GM12875 (cell line): Measurements from ENCODE around the gene RBM20.
"Not testable (repeated sequence)": the region's sequence is repeated elsewhere in the genome, so short reads cannot be mapped to it uniquely, and the experiment has no call there.

Source experiments
- H3K4me3 ChIP-seq: one replicate; pipeline ENCODE4 v1.5.1; 2011; ENCODE audit warnings: low read depth, low read length, control low read depth
- TF ChIP-seq, protein P1 (sequence below): IDR thresholded peaks from 2 replicates; pipeline ENCODE4 v1.5.1; 2011; ENCODE audit warnings: low read depth, mild to moderate bottlenecking, control low read depth, inconsistent platforms, low read length, moderate library complexity, borderline replicate concordance; ENCODE audit not compliant: insufficient read depth

Gene RBM20

DNA sequence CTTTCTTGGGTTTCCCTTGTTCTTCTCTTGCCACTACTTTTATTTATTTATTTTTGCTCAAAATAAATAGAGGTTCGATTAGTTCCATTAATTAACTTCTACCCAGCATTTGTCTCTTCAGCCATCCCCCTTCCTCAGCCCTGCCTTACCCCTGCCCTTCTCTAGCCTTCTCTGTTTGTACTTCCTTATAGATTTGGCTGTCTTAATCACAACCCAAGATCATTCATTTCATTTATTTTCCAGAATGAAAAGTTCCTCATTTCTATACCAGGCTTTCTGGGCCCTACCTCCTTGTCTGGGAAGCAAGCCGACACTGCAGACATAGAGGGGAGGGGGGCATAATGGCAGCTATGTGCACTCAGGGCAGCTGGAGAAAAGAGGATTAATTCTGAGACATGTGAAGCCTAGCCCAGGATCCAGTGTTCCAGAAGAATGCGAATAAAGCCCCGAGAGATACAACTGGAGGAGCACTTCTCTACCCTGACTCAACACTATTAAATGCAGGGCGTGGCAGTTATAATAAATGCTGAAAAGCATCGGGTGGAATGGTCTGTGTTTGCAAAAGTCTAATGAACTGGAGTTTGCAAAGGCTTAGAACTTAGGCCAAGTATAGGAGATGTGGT lies 221.2 kb downstream of the RBM20 start:
- H3K4me3 ChIP-seq, result peak overlapping the region; percentile 7
- TF ChIP-seq, protein P1, sequence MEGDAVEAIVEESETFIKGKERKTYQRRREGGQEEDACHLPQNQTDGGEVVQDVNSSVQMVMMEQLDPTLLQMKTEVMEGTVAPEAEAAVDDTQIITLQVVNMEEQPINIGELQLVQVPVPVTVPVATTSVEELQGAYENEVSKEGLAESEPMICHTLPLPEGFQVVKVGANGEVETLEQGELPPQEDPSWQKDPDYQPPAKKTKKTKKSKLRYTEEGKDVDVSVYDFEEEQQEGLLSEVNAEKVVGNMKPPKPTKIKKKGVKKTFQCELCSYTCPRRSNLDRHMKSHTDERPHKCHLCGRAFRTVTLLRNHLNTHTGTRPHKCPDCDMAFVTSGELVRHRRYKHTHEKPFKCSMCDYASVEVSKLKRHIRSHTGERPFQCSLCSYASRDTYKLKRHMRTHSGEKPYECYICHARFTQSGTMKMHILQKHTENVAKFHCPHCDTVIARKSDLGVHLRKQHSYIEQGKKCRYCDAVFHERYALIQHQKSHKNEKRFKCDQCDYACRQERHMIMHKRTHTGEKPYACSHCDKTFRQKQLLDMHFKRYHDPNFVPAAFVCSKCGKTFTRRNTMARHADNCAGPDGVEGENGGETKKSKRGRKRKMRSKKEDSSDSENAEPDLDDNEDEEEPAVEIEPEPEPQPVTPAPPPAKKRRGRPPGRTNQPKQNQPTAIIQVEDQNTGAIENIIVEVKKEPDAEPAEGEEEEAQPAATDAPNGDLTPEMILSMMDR, result no peak

DNA sequence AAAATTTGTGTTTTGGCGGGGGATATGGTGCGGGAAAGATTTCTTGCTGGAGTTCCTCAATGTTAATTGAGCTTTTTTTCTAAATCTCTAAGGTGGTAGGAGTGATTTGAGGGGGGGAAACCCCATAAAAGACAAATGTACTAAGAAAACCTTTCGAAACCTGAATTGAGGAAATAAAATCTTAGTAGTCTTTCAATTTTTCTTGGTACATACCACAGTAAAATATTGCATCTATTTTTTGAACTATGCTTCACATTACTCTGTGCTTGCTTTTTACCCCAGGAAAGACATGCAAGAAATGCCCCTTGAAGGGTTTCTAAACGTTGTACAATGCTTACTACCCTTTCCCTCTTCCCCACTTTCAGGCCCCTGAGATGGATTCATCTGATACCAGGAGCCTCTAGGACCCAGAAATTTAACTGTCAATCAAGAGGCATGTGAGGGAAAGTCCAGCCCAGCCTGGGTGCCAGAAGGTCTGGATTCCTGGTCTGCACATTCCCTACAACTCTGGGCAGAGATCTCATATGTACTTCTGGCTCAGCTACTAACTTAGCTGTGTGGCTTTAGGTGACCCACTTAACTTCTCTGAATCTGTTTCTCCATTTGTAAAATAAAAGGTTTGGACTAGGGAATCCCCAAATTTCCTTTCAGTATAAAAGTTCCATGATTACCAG lies 221.8 kb downstream of the RBM20 start:
- TF ChIP-seq, protein P1, result no peak
- no peak overlapping the region for H3K4me3 ChIP-seq

DNA sequence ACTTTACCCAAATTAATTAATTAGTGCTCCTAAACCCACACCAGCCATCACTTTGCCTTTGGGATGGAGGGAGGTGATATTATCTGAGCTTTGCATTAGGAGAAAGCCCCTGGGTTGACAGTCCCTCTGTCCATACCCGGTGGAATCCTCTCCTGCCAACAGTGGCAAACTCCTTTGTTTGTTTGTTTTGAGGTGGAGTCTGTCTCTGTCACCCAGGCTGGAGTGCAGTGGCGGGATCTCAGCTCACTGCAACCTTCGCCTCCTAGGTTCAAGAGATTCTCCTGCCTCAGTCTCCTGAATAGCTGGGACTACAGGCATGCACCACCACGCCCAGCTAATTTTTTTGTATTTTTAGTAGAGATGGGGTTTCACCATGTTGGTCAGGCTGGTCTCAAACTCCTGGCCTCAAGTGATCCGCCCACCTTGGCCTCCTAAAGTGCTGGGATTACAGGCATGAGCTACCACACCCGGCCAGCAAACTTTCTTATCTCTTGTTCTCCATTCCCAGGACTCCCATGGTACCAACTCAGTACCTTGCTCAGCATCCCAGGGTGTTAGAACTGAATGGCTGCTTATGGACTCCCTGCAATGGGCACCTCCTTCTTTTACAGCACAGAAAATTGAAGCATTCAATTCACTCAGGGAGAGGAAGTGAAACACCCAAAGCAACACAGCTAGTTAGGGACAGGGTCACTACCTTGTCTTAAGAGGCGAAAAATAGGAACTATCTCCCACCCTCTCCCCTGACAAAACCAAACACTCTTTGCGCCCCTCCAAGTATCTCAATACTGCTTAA lies 223.1 kb downstream of the RBM20 start:
- H3K4me3 ChIP-seq, result not testable (repeated sequence)

DNA sequence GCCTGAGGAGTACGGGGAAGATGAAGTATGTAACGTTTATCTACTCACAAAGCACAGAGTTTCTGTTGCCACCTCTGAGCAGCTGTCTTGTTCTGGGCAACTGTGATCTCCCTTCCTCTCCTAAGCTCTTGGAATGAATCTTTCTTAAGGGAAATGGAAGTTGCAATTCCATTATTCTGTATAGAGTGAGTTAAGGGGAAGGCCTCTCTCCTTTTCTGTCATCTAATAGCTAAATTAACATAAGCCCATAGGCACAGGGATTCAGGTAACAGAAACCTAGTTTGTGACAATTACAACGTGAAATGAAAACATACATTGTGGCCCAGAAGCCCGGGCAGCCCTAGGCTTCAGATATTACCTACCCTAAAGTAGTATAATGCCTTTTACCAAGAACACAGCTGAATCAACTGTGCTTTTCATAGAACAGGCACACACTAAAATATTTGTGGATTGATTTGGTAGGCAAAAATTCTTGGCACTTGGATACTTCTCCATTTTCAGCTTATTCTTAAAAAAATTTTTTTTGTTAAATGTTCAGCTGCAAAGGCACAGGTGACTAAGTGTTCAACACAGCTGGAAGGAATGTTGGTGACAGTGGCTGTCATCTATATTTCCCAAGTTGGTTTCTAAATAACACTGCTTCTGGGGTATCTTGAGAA lies 223.8 kb downstream of the RBM20 start:
- TF ChIP-seq, protein P1, result no peak
- no peak overlapping the region for H3K4me3 ChIP-seq

DNA sequence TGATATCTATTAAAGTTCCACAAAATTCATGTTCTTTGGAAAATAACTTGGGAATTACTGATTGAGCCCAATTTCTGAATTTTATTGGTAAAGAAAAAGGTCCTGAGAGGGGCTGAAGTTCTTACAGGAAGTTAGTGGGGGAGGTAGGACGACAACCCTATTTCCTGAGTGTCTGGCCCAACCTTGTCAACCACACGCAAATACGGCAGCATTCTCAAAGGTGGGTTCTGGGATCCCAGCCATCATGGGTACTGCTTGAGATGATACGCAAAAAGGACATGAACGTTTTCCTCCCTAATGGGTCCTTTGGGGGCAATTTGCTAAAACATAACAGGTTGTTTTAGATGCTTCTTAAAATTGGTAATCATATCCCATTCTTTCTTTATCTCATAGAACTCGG lies 224.8 kb downstream of the RBM20 start:
- TF ChIP-seq, protein P1, result no peak
- no peak overlapping the region for H3K4me3 ChIP-seq

DNA sequence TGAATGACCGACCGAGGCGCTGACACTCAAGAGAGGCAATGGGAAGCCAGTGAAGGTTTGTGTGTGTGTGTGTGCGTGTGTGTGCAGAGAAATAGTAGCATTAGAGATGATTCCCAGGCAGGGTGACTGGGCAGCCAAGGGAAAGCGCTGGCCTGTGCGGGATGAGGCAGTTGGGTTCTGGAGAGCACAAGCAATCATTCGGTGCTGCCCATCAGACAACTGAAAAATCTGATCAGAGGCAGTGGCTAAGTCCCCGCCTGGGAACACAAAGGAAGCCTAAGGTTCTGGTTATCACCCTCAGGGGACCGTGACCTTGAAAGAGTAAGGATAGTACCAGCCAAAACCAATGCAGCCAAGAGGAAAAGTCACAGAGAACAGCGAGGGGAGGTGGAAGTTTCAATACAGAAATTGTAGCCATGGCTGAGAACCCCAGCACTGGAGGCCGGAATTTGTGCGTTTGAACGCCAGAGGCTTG lies 226.7 kb downstream of the RBM20 start:
- TF ChIP-seq, protein P1, result no peak
- peak overlapping the region; percentile 85 for H3K4me3 ChIP-seq
